ENCODE measurements around the gene TNP1.

TNP1 gene

GRCh38 chr2:216873573-216873972 is 13.7 kb upstream of the TNP1 start:
- no peak for DNase-seq (ENCODE audit: low read depth)

- no peak for DNase-seq (ENCODE audit: low read depth)
Observed at GRCh38 chr2:216872624-216873023, 12.8 kb upstream of the TNP1 start.

- no peak for DNase-seq (ENCODE audit: low read depth)
Observed at GRCh38 chr2:216872040-216872439, 12.2 kb upstream of the TNP1 start.

- DNase-seq (ENCODE audit: low read depth) = no peak
Observed at GRCh38 chr2:216871333-216871934, 11.6 kb upstream of the TNP1 start.

GRCh38 chr2:216870508-216871332 is 10.9 kb upstream of the TNP1 start:
- no peak for DNase-seq (ENCODE audit: low read depth)

- no peak for DNase-seq (ENCODE audit: low read depth)
Observed at GRCh38 chr2:216866515-216867095, 6.7 kb upstream of the TNP1 start.

GRCh38 chr2:216865658-216866057 is 5.8 kb upstream of the TNP1 start:
- DNase-seq (ENCODE audit: low read depth) = no peak

- DNase-seq (ENCODE audit: low read depth) = no peak
Observed at GRCh38 chr2:216863946-216864345, 4.1 kb upstream of the TNP1 start.

GRCh38 chr2:216862628-216863398 is 2.9 kb upstream of the TNP1 start:
- DNase-seq (ENCODE audit: low read depth) = no peak

- DNase-seq (ENCODE audit: low read depth) = no peak
Observed at GRCh38 chr2:216860426-216861137, 718 bp upstream of the TNP1 start.

- no peak for DNase-seq (ENCODE audit: low read depth)
Observed at GRCh38 chr2:216858312-216858711, 1.6 kb downstream of the TNP1 start.

- no peak for DNase-seq (ENCODE audit: low read depth)
Observed at GRCh38 chr2:216857131-216857550, 2.7 kb downstream of the TNP1 start.

- DNase-seq (ENCODE audit: low read depth) = no peak
Observed at GRCh38 chr2:216856406-216857065, 3.3 kb downstream of the TNP1 start.

- no peak for DNase-seq (ENCODE audit: low read depth)
Observed at GRCh38 chr2:216855605-216856004, 4.3 kb downstream of the TNP1 start.

- DNase-seq (ENCODE audit: low read depth) = no peak
Observed at GRCh38 chr2:216855079-216855478, 4.8 kb downstream of the TNP1 start.

GRCh38 chr2:216851486-216852090 is 8.3 kb downstream of the TNP1 start:
- DNase-seq (ENCODE audit: low read depth) = no peak

- no peak for DNase-seq (ENCODE audit: low read depth)
Observed at GRCh38 chr2:216850665-216851322, 9.1 kb downstream of the TNP1 start.

- no peak for DNase-seq (ENCODE audit: low read depth)
Observed at GRCh38 chr2:216849987-216850386, 9.9 kb downstream of the TNP1 start.

GRCh38 chr2:216845426-216845825 is 14.4 kb downstream of the TNP1 start:
- DNase-seq (ENCODE audit: low read depth) = no peak

- no peak for DNase-seq (ENCODE audit: low read depth)
Observed at GRCh38 chr2:216842636-216843035, 17.2 kb downstream of the TNP1 start.

All from activated T-helper 1 cell treated with Interleukin-2 at 50 U/mL for 16 hours (primary cell).